HG03064 (cell line): Measurements from ENCODE around the gene CFAP47.
"Not testable (repeated sequence)": the region's sequence is repeated elsewhere in the genome, so short reads cannot be mapped to it uniquely, and the experiment has no call there.

ENCODE experiments used
- ATAC-seq: cut with Tn5 transposase; IDR thresholded peaks from one replicate; pipeline ENCODE4 v1.9.1; 2021; ENCODE audit warnings: low read depth; ENCODE audit not compliant: unreplicated experiment

Gene CFAP47

GRCh38 chrX:35919536-35920309 lies at the start of gene CFAP47:
CFAP47 (plus strand) TSS chrX:35919734; CDS start chrX:35919800, 66 bp downstream.
- no peak for ATAC-seq

- ATAC-seq: no peak
Measured at GRCh38 chrX:35880601-35881000, 38.9 kb upstream of the CFAP47 start.

- ATAC-seq: no peak
Measured at GRCh38 chrX:35886135-35886534, 33.4 kb upstream of the CFAP47 start.

- ATAC-seq: no peak
Measured at GRCh38 chrX:35890699-35891098, 28.8 kb upstream of the CFAP47 start.

GRCh38 chrX:35986816-35987215 lies 67.3 kb downstream of the CFAP47 start:
- ATAC-seq: not testable (repeated sequence)

- ATAC-seq: no peak
Measured at GRCh38 chrX:36007207-36007606, 87.7 kb downstream of the CFAP47 start.

GRCh38 chrX:36019125-36019524 lies 99.6 kb downstream of the CFAP47 start:
- ATAC-seq: no peak

- ATAC-seq: no peak
Measured at GRCh38 chrX:36035550-36035949, 116.0 kb downstream of the CFAP47 start.

GRCh38 chrX:36062778-36063177 lies 143.2 kb downstream of the CFAP47 start:
- ATAC-seq: no peak

- no peak for ATAC-seq
Measured at GRCh38 chrX:36071061-36071460, 151.5 kb downstream of the CFAP47 start.

GRCh38 chrX:36075009-36075408 lies 155.5 kb downstream of the CFAP47 start:
- ATAC-seq: not testable (repeated sequence)

- no peak for ATAC-seq
Measured at GRCh38 chrX:36083256-36083655, 163.7 kb downstream of the CFAP47 start.

- ATAC-seq: no peak
Measured at GRCh38 chrX:36087366-36087765, 167.8 kb downstream of the CFAP47 start.

GRCh38 chrX:36088939-36089338 lies 169.4 kb downstream of the CFAP47 start:
- ATAC-seq: not testable (repeated sequence)

GRCh38 chrX:36102425-36102824 lies 182.9 kb downstream of the CFAP47 start:
- no peak for ATAC-seq

- ATAC-seq: no peak
Measured at GRCh38 chrX:36116222-36116621, 196.7 kb downstream of the CFAP47 start.

GRCh38 chrX:36159254-36159653 lies 239.7 kb downstream of the CFAP47 start:
- ATAC-seq: no peak

- no peak for ATAC-seq
Measured at GRCh38 chrX:36160081-36160480, 240.5 kb downstream of the CFAP47 start.

GRCh38 chrX:36198575-36198974 lies 279.0 kb downstream of the CFAP47 start:
- no peak for ATAC-seq

GRCh38 chrX:36199928-36200327 lies 280.4 kb downstream of the CFAP47 start:
- ATAC-seq: no peak

- ATAC-seq: no peak
Measured at GRCh38 chrX:36214924-36215323, 295.4 kb downstream of the CFAP47 start.

GRCh38 chrX:36218801-36219200 lies 299.3 kb downstream of the CFAP47 start:
- no peak for ATAC-seq
